ENCODE results near the gene NTRK2.

- TF ChIP-seq CTCF (conservative IDR thresholded peaks at IDR 0.05; ENCODE audit: low read depth in 2 of 2) (no peak), POLR2AphosphoS5 (IDR thresholded peaks at IDR 0.05; ENCODE audit: low read depth) (no peak), ETS1 (IDR thresholded peaks at IDR 0.05) (no peak), STAT1 (IDR thresholded peaks at IDR 0.05; ENCODE audit: unreplicated experiment) (no peak), EZH2phosphoT487 (IDR thresholded peaks at IDR 0.05; ENCODE audit: unreplicated experiment) (no peak), ZNF114 (CRISPR knock-in tag; IDR thresholded peaks at IDR 0.05) (no peak), EZH2 (IDR thresholded peaks at IDR 0.05; ENCODE audit: low read depth, unreplicated experiment) (no peak), REST (IDR thresholded peaks at IDR 0.05; ENCODE audit: unreplicated experiment) (no peak), NANOG (IDR thresholded peaks at IDR 0.05; ENCODE audit: borderline replicate concordance) (no peak), JUNB (IDR thresholded peaks at IDR 0.05; ENCODE audit: unreplicated experiment) (no peak), CREB1 (CRISPR knock-in tag; IDR thresholded peaks at IDR 0.05; ENCODE audit: low read depth) (no peak)
Observed at GRCh38 chr9:84688956-84689355, 19.4 kb downstream of the NTRK2 start.

Data from GM23338 (cell line).